OCI-LY1 (cell line): Measurements from ENCODE around the gene ZNF804B.

Experiments
- H2AFZ ChIP-seq: fragments of 200-600 bp; sonication (generic), shearing (Covaris generic); 2 replicates; pipeline ENCODE4 v1.6.0; 2014; ENCODE audit warnings: antibody characterized with exemption, mild to moderate bottlenecking, low read length
- H3F3A ChIP-seq: fragments of 200-600 bp; sonication (generic), shearing (Covaris generic); 2 replicates; pipeline ENCODE4 v1.6.0; 2014; ENCODE audit warnings: mild to moderate bottlenecking, antibody characterized with exemption, low read length, moderate library complexity; ENCODE audit not compliant: insufficient read depth
- H3K27ac ChIP-seq: fragments of 200-600 bp; sonication (generic); 2 replicates; pipeline ENCODE4 v1.5.1; 2014; ENCODE audit warnings: low read length, mixed run types, mild to moderate bottlenecking, low read depth; ENCODE audit not compliant: poor library complexity, severe bottlenecking
- H3K27me3 ChIP-seq: fragments of 200-600 bp; sonication (generic); 2 replicates; pipeline ENCODE4 v1.6.0; 2014; ENCODE audit warnings: antibody characterized with exemption, mild to moderate bottlenecking, low read length, moderate library complexity; ENCODE audit not compliant: insufficient read depth
- H3K36me3 ChIP-seq: fragments of 200-600 bp; sonication (generic); 2 replicates; pipeline ENCODE4 v1.6.1; 2014; ENCODE audit warnings: mild to moderate bottlenecking, antibody characterized with exemption, low read length, moderate library complexity, mixed read lengths; ENCODE audit not compliant: insufficient read depth
- H3K4me1 ChIP-seq: fragments of 200-600 bp; sonication (generic); 2 replicates; pipeline ENCODE4 v1.5.1; 2014; ENCODE audit warnings: mild to moderate bottlenecking, low read length, moderate library complexity; ENCODE audit not compliant: insufficient read depth, severe bottlenecking
- H3K4me2 ChIP-seq: fragments of 200-600 bp; sonication (generic), shearing (Covaris generic); 2 replicates; pipeline ENCODE4 v1.6.1; 2014; ENCODE audit warnings: low read length
- H3K4me3 ChIP-seq: fragments of 200-600 bp; sonication (generic); 2 replicates; pipeline ENCODE4 v1.5.1; 2014; ENCODE audit warnings: low read length, low read depth, mild to moderate bottlenecking, mixed read lengths; ENCODE audit not compliant: poor library complexity, severe bottlenecking
- H3K79me2 ChIP-seq: fragments of 200-600 bp; shearing (Covaris generic); 2 replicates; pipeline ENCODE4 v1.6.1; 2016; ENCODE audit warnings: mixed run types, low read length, mixed read lengths; ENCODE audit not compliant: insufficient read depth
- H3K9ac ChIP-seq: fragments of 200-600 bp; sonication (generic), shearing (Covaris generic); 2 replicates; pipeline ENCODE4 v1.6.1; 2014; ENCODE audit warnings: mild to moderate bottlenecking, low read length, mixed read lengths
- H3K9me2 ChIP-seq: fragments of 200-600 bp; sonication (generic), shearing (Covaris generic); 2 replicates; pipeline ENCODE4 v1.6.1; 2014; ENCODE audit warnings: low read depth, mild to moderate bottlenecking, low read length, mixed read lengths
- H3K9me3 ChIP-seq: fragments of 200-600 bp; shearing (Covaris generic); 2 replicates; pipeline ENCODE4 v1.6.1; 2014; ENCODE audit warnings: low read length, mixed read lengths
- H4K20me1 ChIP-seq: fragments of 200-600 bp; sonication (generic), shearing (Covaris generic); 2 replicates; pipeline ENCODE4 v1.6.0; 2016; ENCODE audit warnings: mild to moderate bottlenecking, low read length; ENCODE audit not compliant: insufficient read depth
- EZH2 ChIP-seq: fragments of 200-600 bp; sonication (generic), shearing (Covaris generic); IDR thresholded peaks from 2 replicates; pipeline ENCODE4 v1.8.0; 2017; ENCODE audit warnings: borderline replicate concordance, mixed run types, mild to moderate bottlenecking, antibody characterized with exemption, low read length, moderate library complexity, mixed read lengths
- TF ChIP-seq, protein P1 (sequence below): fragments of 200-600 bp; sonication (generic), shearing (Covaris generic); IDR thresholded peaks from 2 replicates; pipeline ENCODE4 v1.5.1; 2017; ENCODE audit warnings: mild to moderate bottlenecking, antibody characterized with exemption, low read length, moderate library complexity, mixed read lengths

ZNF804B gene

DNA sequence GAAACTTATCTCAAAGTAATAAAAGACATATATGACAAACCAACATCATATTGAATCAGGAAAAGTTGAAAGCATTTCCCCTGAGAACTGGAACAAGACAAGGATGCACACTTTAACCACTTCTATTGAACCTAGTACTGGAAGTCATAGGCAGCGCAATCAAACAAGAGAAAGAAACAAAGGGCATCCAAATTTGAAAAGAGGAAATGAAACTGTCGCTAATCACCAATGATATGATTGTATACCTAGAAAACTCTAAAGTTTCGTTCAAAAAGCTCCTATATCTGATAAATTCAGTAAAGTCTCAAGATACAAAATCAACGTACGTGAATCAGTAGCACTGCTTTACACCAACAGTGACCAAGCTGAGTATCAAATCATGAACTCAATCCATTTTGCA is 173.8 kb downstream of the ZNF804B start:
- Histone ChIP-seq H3K79me2 (no peaks in the 10 kb centered on the region), H3F3A (no peaks in the 10 kb centered on the region), H3K4me2 (no peak overlapping the region), H3K9me3 (no peaks in the 10 kb centered on the region), H3K9ac (no peak overlapping the region), H3K4me1 (no peaks in the 10 kb centered on the region), H3K36me3 (no peaks in the 10 kb centered on the region), H3K9me2 (no peaks in the 10 kb centered on the region), H3K27ac (no peak overlapping the region), H4K20me1 (0 out of 2 replicates have a peak, but pooled peaks cover 2% of the 10 kb centered on the region), H3K27me3 (no peaks in the 10 kb centered on the region), H3K4me3 (no peak overlapping the region), H2AFZ (no peak overlapping the region)
- TF ChIP-seq, protein P1, sequence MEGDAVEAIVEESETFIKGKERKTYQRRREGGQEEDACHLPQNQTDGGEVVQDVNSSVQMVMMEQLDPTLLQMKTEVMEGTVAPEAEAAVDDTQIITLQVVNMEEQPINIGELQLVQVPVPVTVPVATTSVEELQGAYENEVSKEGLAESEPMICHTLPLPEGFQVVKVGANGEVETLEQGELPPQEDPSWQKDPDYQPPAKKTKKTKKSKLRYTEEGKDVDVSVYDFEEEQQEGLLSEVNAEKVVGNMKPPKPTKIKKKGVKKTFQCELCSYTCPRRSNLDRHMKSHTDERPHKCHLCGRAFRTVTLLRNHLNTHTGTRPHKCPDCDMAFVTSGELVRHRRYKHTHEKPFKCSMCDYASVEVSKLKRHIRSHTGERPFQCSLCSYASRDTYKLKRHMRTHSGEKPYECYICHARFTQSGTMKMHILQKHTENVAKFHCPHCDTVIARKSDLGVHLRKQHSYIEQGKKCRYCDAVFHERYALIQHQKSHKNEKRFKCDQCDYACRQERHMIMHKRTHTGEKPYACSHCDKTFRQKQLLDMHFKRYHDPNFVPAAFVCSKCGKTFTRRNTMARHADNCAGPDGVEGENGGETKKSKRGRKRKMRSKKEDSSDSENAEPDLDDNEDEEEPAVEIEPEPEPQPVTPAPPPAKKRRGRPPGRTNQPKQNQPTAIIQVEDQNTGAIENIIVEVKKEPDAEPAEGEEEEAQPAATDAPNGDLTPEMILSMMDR = no peak

DNA sequence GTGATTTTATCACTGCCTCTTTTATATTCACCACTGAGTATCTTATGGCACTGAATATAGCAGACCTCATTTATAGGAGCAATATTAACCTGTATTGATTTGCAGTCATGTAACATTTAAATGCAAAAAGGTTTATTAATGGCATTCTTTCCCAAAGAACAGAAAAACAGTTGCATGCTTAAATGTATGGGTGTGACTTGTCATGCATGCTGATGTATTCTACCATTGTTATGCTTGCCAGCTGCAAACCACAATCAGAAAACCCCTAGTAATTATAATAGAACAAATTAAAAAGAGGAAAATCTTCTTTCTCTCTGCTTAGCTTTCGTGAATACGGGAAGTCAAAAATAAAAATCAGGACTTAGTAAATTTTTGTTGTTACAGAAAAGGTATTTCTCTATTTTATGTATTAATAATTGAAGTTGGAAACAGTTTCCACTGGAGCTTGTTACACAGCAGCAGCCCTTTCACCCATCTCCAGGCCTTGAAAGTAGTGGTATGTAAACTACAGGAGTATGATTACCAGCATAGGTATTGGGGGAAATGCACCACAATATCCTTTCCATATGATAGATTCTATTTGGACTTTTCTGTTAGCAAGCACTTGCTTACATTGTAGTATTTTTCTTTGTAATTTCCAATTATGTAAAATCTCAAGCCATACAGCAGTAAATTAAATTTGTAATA is 183.5 kb downstream of the ZNF804B start:
- Histone ChIP-seq H3K9me3 (no peaks in the 10 kb centered on the region), H3K4me3 (no peak overlapping the region), H3K9me2 (no peaks in the 10 kb centered on the region), H3K9ac (no peak overlapping the region), H3K79me2 (no peaks in the 10 kb centered on the region), H3K27ac (no peak overlapping the region), H3K4me2 (no peak overlapping the region), H3K36me3 (no peaks in the 10 kb centered on the region), H3K27me3 (no peaks in the 10 kb centered on the region), H4K20me1 (no peaks in the 10 kb centered on the region), H3F3A (no peaks in the 10 kb centered on the region), H2AFZ (no peak overlapping the region), H3K4me1 (no peaks in the 10 kb centered on the region)
- TF ChIP-seq, protein P1 = no peak
- no peak for TF ChIP-seq EZH2

DNA sequence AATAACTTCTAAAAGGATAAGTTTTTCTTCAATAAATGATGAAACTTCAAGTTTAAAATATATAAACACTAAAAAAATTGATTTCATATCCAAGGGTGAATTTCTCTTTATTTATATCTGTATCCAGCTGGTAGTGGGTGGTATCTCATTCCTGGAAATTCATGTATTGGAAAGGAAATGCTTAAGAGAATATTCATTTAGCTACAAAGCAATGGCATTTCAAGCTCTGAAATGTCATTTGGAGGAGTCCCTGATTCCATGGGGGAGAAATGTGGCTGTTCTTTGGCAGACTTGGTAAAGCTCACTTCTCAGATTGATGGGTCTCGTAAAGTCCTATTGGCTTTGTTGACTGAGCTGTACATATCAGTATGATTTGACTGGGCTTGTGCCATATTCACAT is 192.3 kb downstream of the ZNF804B start:
- no peaks in the 10 kb centered on the region for H3K4me1 ChIP-seq
- no peak overlapping the region for H2AFZ ChIP-seq
- no peaks in the 10 kb centered on the region for H3K79me2 ChIP-seq
- H3K36me3 ChIP-seq = no peaks in the 10 kb centered on the region
- TF ChIP-seq, protein P1 = no peak
- TF ChIP-seq EZH2 = no peak
- no peak overlapping the region for H3K4me2 ChIP-seq
- H3K9ac ChIP-seq = no peak overlapping the region
- no peak overlapping the region for H3K27ac ChIP-seq
- no peaks in the 10 kb centered on the region for H3F3A ChIP-seq
- no peaks in the 10 kb centered on the region for H3K27me3 ChIP-seq
- no peaks in the 10 kb centered on the region for H3K9me3 ChIP-seq
- H3K9me2 ChIP-seq = no peaks in the 10 kb centered on the region
- H4K20me1 ChIP-seq = no peaks in the 10 kb centered on the region
- no peak overlapping the region for H3K4me3 ChIP-seq
